HG03135 (cell line): Measurements from ENCODE around the gene SPI1.
"Not testable (repeated sequence)": the region's sequence is repeated elsewhere in the genome, so short reads cannot be mapped to it uniquely, and the experiment has no call there.

ENCODE experiments used
- ATAC-seq: cut with Tn5 transposase; IDR thresholded peaks from one replicate; pipeline ENCODE4 v1.9.1; 2021; ENCODE audit warnings: mild to moderate bottlenecking, moderate library complexity; ENCODE audit not compliant: unreplicated experiment

SPI1 gene

DNA sequence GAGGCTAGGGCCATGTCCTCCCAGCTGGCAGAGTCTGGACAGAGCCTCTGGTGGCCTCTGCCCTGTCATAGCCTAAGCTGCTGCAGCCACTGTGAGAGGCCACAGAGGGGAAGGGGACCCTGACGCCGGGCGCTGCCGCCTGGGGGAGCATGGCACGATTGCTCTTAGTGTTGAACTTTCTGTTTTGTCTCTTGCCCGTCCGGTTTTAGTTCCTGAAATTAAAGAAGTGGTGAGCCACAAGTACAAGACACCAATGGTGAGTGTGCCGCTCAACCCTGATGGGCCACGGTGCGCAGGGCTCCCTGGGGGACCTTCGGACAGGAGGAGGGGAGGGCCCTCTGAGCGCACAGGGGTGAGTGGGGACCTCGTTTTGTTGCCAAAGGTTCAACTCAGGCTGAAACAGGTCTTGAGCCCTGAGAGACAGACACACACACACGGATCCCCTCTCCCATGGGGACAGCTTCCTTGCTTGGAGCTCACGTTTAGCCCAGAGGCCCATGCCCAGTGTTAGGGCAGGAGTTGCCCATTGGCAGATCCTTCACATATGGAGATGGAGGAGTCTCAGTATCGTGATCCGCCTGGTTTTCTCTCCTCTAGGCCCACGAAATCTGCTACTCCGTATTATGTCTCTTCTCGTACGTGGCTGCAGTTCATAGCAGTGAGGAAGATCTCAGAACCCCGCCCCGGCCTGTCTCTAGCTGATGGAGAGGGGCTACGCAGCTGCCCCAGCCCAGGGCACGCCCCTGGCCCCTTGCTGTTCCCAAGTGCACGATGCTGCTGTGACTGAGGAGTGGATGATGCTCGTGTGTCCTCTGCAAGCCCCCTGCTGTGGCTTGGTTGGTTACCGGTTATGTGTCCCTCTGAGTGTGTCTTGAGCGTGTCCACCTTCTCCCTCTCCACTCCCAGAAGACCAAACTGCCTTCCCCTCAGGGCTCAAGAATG lies 49.6 kb downstream of the SPI1 start:
- ATAC-seq, result no peak

GRCh38 chr11:47327949-47328348 lies 50.4 kb downstream of the SPI1 start:
- ATAC-seq, result no peak

DNA sequence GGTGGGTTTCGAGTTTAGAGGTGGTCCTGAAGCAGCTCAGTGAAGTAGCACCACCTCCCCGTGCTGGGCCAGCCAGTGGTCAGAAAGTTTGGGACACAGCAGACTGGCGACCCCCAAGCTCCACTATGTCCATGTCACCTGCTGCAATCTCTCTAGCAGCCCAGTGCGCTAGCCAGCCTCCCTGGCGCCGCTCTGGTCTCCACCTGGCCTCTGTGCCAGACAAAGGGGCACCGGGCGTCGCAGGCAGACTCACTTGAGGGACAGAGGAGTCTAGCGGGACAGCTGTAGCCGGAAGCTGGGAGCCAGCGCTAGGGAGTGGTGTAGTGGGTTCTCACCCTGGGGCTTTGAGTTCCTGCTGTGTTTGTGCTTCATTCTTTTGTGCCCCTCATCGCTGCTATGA lies 51.3 kb downstream of the SPI1 start:
- ATAC-seq, result no peak

GRCh38 chr11:47326198-47326597 lies 52.1 kb downstream of the SPI1 start:
- no peak for ATAC-seq

DNA sequence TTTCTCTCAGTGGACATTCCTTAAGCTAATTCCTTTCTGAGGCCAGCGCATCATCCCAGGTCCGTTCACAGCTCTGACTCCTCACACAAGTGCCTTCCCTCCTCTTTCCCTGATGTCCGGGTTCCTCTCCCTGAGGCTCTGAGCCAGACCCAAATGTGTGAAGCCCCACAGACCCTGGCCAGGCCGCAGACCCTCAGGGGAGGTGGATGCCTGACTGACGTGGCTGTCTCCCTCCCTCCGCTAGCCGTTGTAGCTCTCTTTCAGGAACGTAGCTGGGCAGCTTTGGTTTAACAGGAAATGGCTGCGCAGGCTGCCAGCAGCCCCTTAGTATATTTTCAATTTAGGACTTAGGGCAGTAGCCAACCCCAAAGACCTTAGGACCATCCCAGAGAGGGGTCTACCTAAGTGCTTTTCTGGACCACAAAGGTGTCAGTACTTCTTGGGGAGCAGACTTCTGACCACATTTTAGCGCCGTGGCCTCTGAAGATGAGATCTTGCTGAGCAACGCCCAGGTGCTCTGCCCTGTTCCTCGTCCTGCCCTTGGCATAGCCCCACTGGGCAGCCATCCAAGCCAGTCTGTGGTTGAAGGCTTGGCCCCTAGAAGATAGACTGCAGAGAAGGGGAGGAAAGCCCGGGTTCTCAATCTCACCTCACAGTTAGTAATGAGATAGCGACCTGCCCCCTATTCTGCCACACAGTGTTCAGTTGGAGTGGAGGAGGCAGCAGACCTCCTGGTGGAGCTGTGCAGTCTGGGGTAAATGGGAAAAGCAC lies 52.9 kb downstream of the SPI1 start:
- ATAC-seq, result no peak

DNA sequence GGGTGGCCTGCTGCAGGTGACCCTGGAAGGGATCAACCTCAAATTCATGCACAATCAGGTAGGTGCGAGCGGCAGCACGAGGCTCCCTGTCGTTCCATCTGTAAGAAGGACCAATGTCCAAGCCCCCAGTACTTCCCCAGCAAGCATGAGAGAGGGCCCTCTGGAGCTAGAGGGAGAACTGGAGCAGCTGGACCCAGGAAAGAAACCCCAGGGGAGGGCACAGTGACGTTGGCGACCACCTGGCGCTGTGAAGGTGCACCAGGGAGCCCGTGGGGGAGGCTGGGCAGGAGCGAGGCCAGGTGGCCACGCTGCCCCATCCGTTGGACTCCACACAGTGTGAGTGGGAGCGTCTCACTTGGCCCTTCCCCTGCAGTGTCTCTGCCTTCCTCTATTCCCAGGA lies 53.8 kb downstream of the SPI1 start:
- ATAC-seq, result no peak

GRCh38 chr11:47318166-47318565 lies 60.2 kb downstream of the SPI1 start:
- ATAC-seq, result no peak

GRCh38 chr11:47317064-47317828 lies 61.1 kb downstream of the SPI1 start:
- ATAC-seq, result peak; percentile 67

DNA sequence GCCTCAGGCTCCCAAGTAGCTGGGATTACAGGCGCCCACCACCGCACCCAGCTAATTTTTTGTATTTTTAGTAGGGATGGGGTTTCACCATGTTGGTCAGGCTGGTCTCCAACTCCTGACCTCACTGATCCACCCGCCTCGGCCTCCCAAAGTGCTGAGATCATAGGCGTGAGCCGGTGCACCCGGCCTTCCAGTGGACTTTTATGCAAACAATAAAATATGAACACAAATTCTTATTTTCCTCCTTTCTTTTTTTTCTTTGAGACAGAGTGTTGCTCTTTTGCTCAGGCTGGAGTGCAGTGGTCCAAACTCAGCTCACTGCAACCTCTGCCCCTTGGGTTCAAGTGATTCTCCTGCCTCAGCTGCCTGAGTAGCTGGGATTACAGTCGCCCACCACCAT lies 61.8 kb downstream of the SPI1 start:
- not testable (repeated sequence) for ATAC-seq

DNA sequence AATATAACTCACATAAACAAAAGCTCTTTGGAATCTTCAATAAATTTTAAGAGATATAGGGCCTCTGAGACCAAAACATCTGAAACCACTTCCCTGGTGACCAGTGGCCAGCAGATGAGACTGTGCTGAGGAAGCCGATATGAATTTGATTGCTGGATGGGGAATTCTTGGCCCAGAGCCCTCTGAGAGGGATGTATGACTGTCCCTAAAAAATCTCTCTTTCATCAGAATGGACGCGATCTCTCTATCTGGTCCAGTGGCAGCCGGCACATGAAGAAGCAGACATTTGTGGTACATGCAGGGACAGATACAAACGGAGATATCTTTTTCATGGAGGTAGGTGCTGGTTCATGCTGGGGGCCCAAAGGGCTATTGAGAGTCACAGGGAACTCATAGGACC lies 63.4 kb downstream of the SPI1 start:
- no peak for ATAC-seq

DNA sequence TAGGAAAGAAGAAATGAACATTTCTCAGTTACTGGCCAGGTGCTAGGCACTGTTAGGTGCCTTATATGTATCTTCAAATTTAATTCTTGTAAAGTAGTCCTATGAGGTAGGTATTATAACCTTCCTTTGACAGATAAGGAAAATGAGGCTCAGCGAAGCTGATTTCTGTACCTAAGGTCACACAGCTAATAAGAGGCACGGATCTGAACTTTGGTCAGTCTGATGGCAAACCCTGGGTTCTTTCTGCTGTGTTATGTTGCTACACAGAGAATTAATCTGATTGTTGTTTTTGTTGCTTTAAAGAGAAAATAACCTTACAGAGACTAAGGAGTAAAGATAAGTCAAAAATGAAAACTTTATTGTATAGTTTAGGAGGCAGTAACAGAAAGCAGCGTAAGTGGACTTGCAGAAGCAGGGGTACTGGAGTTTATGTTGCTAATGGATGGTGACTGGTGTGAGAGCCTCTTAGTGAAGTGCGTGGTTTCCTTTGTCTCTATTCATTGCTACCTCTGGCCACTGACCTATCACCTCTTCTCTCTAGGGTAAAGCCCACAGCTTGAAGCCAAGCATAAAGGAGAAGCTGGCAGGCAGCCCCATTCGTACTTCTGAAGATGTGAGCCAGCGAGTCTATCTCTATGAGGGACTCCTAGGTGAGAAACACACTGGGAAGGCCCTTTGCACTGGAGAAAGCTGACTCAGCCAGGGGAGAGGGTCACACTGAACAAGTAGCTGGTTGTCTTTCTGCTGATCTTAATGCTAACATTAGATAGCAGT lies 70.1 kb downstream of the SPI1 start:
- ATAC-seq, result no peak

DNA sequence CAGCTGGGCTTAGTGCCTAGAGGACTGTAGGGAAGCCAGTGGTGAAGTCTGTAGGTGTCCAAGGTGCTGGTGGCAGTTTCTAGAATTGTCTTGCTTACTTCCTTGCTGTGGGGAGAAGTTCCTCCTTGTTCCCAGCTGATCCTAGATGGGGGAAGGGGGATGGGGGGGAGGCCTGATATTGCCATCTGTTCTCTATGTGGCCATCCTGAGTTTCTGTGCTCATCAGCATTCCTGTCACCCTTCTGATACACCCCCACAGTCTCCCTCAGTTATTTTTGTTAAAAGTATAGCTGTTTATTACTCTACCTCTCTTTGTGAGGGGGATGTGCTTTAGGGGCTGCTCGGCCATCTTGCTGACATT lies 71.9 kb downstream of the SPI1 start:
- no peak for ATAC-seq

- ATAC-seq, result no peak
Observed at GRCh38 chr11:47305734-47306483, 72.4 kb downstream of the SPI1 start.
